DND-41 (cell line): Measurements from ENCODE around the gene TTLL11.

ENCODE experiments used
- ATAC-seq: fragments of 200-7000 bp; cut with Tn5 transposase; 3 replicates; pipeline ENCODE4 v1.9.1; 2021; ENCODE audit warnings: low read depth; ENCODE audit not compliant: insufficient read depth
- DNase-seq: peaks from one replicate; pipeline ENCODE4 v3.0.0-alpha.2; 2020
- H2AFZ ChIP-seq: 2 replicates; pipeline ENCODE4 v1.6.0; 2012; ENCODE audit warnings: low read depth, low read length
- H3K27ac ChIP-seq: 2 replicates; pipeline ENCODE4 v1.5.1; 2012; ENCODE audit warnings: low read length, inconsistent platforms
- H3K27me3 ChIP-seq: fragments of 200-600 bp; sonication (generic); 2 replicates; pipeline ENCODE4 v1.6.0; 2012; ENCODE audit warnings: low read length, mild to moderate bottlenecking, inconsistent platforms; ENCODE audit not compliant: insufficient read depth, poor library complexity
- H3K36me3 ChIP-seq: 2 replicates; pipeline ENCODE4 v1.5.1; 2012; ENCODE audit warnings: low read length, inconsistent platforms; ENCODE audit not compliant: insufficient read depth
- H3K4me1 ChIP-seq: 2 replicates; pipeline ENCODE4 v1.5.1; 2012; ENCODE audit warnings: mild to moderate bottlenecking, low read length; ENCODE audit not compliant: insufficient read depth
- H3K4me2 ChIP-seq: 2 replicates; pipeline ENCODE4 v1.6.0; 2012; ENCODE audit warnings: mild to moderate bottlenecking, moderate library complexity, low read length, inconsistent platforms; ENCODE audit not compliant: insufficient read depth
- H3K4me3 ChIP-seq, 2 experiments: fragments of 200-600 bp in 1 of 2; shearing (Covaris generic) in 1 of 2; 2 replicates each; pipeline ENCODE4 v1.5.1; 2012 to 2016; ENCODE audit warnings: inconsistent platforms in 2 of 2, low read length in 2 of 2, mild to moderate bottlenecking in 2 of 2, low read depth in 1 of 2, moderate library complexity in 1 of 2
- H3K79me2 ChIP-seq: 2 replicates; pipeline ENCODE4 v1.6.0; 2012; ENCODE audit warnings: low read length, inconsistent platforms; ENCODE audit not compliant: insufficient read depth
- H3K9ac ChIP-seq: 2 replicates; pipeline ENCODE4 v1.6.0; 2012; ENCODE audit warnings: low read depth, mild to moderate bottlenecking, inconsistent platforms, low read length, moderate library complexity
- H3K9me3 ChIP-seq: 2 replicates; pipeline ENCODE4 v1.5.1; 2012; ENCODE audit warnings: low read length, moderate library complexity, mild to moderate bottlenecking, inconsistent platforms; ENCODE audit not compliant: insufficient read depth, severe bottlenecking
- H4K20me1 ChIP-seq: 2 replicates; pipeline ENCODE4 v1.6.0; 2012; ENCODE audit warnings: low read length; ENCODE audit not compliant: insufficient read depth
- CTCF ChIP-seq: IDR thresholded peaks from 2 replicates; pipeline ENCODE4 v1.5.1; 2012; ENCODE audit warnings: borderline replicate concordance, low read length, moderate library complexity, mild to moderate bottlenecking; ENCODE audit not compliant: poor library complexity, severe bottlenecking; ENCODE audit errors: extremely low read depth
- EZH2 ChIP-seq: IDR thresholded peaks from 3 replicates; pipeline ENCODE4 v1.6.1; 2012; ENCODE audit warnings: borderline replicate concordance, low read depth, mild to moderate bottlenecking, moderate library complexity, low read length, inconsistent platforms; ENCODE audit not compliant: severe bottlenecking

The TTLL11 gene

GRCh38 chr9:121812159-121812735 lies 280.9 kb downstream of the TTLL11 start:
- no peaks in the 10 kb centered on the region for H4K20me1 ChIP-seq
- no peak overlapping the region for H3K9ac ChIP-seq
- no peak overlapping the region for H3K4me3 ChIP-seq
- no peaks in the 10 kb centered on the region for H3K9me3 ChIP-seq
- H3K27ac ChIP-seq = no peak overlapping the region
- H3K4me2 ChIP-seq = no peak overlapping the region
- H3K27me3 ChIP-seq = no peaks in the 10 kb centered on the region
- H3K36me3 ChIP-seq = no peaks in the 10 kb centered on the region
- H3K79me2 ChIP-seq = no peaks in the 10 kb centered on the region
- ATAC-seq = no peak
- no peak for DNase-seq
- H3K4me1 ChIP-seq = no peaks in the 10 kb centered on the region
- H2AFZ ChIP-seq = no peak overlapping the region
- TF ChIP-seq CTCF = no peak
- TF ChIP-seq EZH2 = no peak

- no peaks in the 10 kb centered on the region for H4K20me1 ChIP-seq
- H2AFZ ChIP-seq = no peak overlapping the region
- no peaks in the 10 kb centered on the region for H3K79me2 ChIP-seq
- H3K27ac ChIP-seq = no peak overlapping the region
- no peaks in the 10 kb centered on the region for H3K27me3 ChIP-seq
- no peaks in the 10 kb centered on the region for H3K9me3 ChIP-seq
- no peak for TF ChIP-seq CTCF
- TF ChIP-seq EZH2 = no peak
- DNase-seq = no peak
- no peaks in the 10 kb centered on the region for H3K4me1 ChIP-seq
- no peak for ATAC-seq
- H3K4me2 ChIP-seq = no peak overlapping the region
- no peak overlapping the region for H3K4me3 ChIP-seq
- H3K36me3 ChIP-seq = no peaks in the 10 kb centered on the region
- H3K9ac ChIP-seq = no peak overlapping the region
Observed at GRCh38 chr9:121811751-121812150, 281.4 kb downstream of the TTLL11 start.

GRCh38 chr9:121811140-121811539 lies 282.0 kb downstream of the TTLL11 start:
- Histone ChIP-seq H3K4me2 (no peak overlapping the region), H3K27me3 (no peaks in the 10 kb centered on the region), H3K9me3 (no peaks in the 10 kb centered on the region), H4K20me1 (no peaks in the 10 kb centered on the region), H3K79me2 (no peaks in the 10 kb centered on the region), H2AFZ (no peak overlapping the region), H3K4me3 (no peak overlapping the region), H3K9ac (no peak overlapping the region), H3K27ac (no peak overlapping the region), H3K4me1 (no peaks in the 10 kb centered on the region), H3K36me3 (no peaks in the 10 kb centered on the region)
- TF ChIP-seq EZH2 = no peak
- TF ChIP-seq CTCF = no peak
- no peak for ATAC-seq
- no peak for DNase-seq

GRCh38 chr9:121810489-121810888 lies 282.6 kb downstream of the TTLL11 start:
- no peak overlapping the region for H3K9ac ChIP-seq
- DNase-seq (no peak), ATAC-seq (no peak)
- H3K27me3 ChIP-seq = no peaks in the 10 kb centered on the region
- TF ChIP-seq EZH2 (no peak), CTCF (no peak)
- no peaks in the 10 kb centered on the region for H3K79me2 ChIP-seq
- H3K4me1 ChIP-seq = no peaks in the 10 kb centered on the region
- no peak overlapping the region for H3K4me2 ChIP-seq
- no peak overlapping the region for H2AFZ ChIP-seq
- no peak overlapping the region for H3K27ac ChIP-seq
- H3K9me3 ChIP-seq = no peaks in the 10 kb centered on the region
- H3K36me3 ChIP-seq = no peaks in the 10 kb centered on the region
- H4K20me1 ChIP-seq = no peaks in the 10 kb centered on the region
- H3K4me3 ChIP-seq = no peak overlapping the region
